ENCODE measurements around the gene SLC35B2. TPM values are rescaled to one million over a fixed set of nuclear protein-coding genes. Genes with fewer than 3 reads are reported as not detected.

SLC35B2 gene
- total RNA-seq, 1 donor from 2014 or later, result 23.8 TPM

DNA sequence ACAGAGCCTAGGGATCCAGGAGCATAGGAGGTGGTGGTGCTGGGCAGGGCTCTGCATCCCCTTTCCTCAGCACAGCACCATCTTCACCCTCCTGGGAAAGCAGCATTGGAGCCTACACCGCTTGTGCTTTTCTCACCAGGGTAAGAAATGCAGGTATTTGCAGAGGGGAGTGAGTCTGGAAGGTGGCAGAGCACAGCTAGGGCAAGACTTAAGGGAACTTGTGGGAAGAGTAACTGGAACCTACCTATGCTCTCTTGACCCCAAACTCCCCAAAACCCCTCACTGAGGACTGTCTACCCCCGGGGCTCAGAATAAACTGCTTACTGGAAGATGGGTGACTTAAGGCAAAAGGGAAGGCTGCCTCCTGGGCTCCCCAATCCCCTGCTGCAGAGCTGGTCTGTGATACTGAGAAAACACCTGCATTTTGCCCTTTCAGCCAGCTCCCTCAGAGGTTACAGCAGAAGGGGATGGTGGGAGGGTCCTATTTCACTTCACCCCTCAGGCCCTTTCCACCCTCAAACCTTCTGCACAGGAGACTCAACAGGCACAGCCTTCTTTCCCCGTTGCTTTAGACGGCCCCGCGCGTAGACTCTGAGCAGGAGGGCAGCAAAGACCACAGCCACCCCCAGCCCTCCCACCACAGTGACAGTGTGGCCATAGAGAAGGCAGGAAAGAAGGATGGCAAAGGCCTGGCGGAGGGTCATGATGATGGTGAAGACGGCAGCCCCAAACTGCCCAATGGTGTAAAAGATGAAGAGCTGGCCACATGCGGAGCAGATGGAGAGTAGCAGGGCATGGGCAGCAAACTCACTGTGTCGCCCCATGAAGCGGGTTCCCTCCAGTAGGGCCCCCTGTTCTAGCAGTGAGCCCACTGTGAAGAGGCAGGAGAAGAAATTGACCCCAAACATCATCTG, 2.9 kb downstream of the SLC35B2 start:
- TF ChIP-seq, protein P1, sequence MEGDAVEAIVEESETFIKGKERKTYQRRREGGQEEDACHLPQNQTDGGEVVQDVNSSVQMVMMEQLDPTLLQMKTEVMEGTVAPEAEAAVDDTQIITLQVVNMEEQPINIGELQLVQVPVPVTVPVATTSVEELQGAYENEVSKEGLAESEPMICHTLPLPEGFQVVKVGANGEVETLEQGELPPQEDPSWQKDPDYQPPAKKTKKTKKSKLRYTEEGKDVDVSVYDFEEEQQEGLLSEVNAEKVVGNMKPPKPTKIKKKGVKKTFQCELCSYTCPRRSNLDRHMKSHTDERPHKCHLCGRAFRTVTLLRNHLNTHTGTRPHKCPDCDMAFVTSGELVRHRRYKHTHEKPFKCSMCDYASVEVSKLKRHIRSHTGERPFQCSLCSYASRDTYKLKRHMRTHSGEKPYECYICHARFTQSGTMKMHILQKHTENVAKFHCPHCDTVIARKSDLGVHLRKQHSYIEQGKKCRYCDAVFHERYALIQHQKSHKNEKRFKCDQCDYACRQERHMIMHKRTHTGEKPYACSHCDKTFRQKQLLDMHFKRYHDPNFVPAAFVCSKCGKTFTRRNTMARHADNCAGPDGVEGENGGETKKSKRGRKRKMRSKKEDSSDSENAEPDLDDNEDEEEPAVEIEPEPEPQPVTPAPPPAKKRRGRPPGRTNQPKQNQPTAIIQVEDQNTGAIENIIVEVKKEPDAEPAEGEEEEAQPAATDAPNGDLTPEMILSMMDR (IDR thresholded peaks at IDR 0.05), result no peak
- Histone ChIP-seq H3K9me3 (no peaks in the 10 kb centered on the region), H3K4me1 (peaks cover 51% of the 10 kb centered on the region), H3K36me3 (peaks cover 77% of the 10 kb centered on the region), H3K4me3 (no peak overlapping the region), H3K27me3 (ENCODE audit: low read depth) (no peaks in the 10 kb centered on the region), H3K27ac (no peak overlapping the region)
- no peak for DNase-seq
- intact Hi-C loops (cut with DNase I), result no loop called here
- ATAC-seq, result no peak

DNA sequence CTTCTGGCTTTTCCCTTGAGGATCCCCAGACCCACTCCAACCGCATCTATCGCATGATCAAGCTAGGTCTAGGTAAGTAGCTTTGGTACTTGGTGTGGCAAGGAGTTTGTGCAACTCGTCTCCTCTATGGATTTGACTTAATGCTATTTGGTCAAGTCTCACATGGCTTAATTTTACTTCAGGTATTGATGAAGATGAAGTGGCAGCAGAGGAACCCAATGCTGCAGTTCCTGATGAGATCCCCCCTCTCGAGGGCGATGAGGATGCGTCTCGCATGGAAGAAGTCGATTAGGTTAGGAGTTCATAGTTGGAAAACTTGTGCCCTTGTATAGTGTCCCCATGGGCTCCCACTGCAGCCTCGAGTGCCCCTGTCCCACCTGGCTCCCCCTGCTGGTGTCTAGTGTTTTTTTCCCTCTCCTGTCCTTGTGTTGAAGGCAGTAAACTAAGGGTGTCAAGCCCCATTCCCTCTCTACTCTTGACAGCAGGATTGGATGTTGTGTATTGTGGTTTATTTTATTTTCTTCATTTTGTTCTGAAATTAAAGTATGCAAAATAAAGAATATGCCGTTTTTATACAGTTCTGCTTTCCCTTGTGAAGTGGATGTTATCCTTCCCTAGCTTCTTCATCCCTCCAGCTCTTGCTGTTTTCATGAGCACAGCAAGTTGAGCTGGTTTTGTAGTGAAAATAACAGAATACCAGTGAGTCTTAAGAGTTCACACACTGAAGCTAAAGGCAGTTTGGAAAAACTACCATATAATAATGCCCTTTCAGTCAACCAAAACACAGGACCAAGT, 3.8 kb downstream of the SLC35B2 start:
- H3K4me1 ChIP-seq, result peaks cover 61% of the 10 kb centered on the region
- DNase-seq, result no peak

DNA sequence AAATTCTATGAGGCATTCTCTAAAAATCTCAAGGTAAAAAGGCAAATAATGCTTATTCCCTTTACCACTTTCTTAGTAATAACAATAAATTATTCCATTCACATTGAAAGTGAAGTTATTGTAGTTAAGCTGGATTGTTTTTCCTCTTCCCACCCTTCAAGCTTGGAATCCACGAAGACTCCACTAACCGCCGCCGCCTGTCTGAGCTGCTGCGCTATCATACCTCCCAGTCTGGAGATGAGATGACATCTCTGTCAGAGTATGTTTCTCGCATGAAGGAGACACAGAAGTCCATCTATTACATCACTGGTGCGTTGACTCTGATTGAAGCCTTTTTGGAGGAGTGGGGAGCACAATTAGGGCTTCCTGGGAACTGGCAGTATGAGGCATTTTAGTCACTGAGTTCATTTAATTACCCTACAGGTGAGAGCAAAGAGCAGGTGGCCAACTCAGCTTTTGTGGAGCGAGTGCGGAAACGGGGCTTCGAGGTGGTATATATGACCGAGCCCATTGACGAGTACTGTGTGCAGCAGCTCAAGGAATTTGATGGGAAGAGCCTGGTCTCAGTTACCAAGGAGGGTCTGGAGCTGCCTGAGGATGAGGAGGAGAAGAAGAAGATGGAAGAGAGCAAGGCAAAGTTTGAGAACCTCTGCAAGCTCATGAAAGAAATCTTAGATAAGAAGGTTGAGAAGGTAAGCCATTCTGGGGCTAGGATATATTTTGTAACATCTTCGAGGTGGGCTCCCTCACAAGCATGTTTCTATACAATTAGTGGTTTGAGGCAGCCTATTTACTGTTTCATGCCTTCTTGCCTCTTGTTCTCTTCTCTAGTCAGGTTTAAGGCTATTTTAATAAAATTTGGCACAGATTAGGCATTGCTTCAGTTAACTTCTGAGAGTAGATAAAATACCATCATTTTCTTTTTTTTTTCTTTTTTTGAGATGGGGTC, 5.5 kb downstream of the SLC35B2 start:
- no peaks in the 10 kb centered on the region for H3K9me3 ChIP-seq
- ATAC-seq, result no peak
- intact Hi-C loops (cut with DNase I), result no loop called here
- DNase-seq, result no peak
- H3K27ac ChIP-seq, result no peak overlapping the region
- peaks cover 75% of the 10 kb centered on the region for H3K36me3 ChIP-seq
- H3K4me3 ChIP-seq, result no peak overlapping the region
- peaks cover 57% of the 10 kb centered on the region for H3K4me1 ChIP-seq
- TF ChIP-seq, protein P1 (IDR thresholded peaks at IDR 0.05), result no peak
- no peaks in the 10 kb centered on the region for H3K27me3 ChIP-seq (ENCODE audit: low read depth)

More for the DNA sequence above, 3.8 kb downstream of the SLC35B2 start:
- H3K9me3 ChIP-seq, result no peaks in the 10 kb centered on the region
- peaks cover 77% of the 10 kb centered on the region for H3K36me3 ChIP-seq
- TF ChIP-seq, protein P1 (IDR thresholded peaks at IDR 0.05), result peak; percentile 31
- H3K4me3 ChIP-seq, result no peak overlapping the region
- intact Hi-C loops (cut with DNase I), result no loop called here
- no peaks in the 10 kb centered on the region for H3K27me3 ChIP-seq (ENCODE audit: low read depth)
- no peak overlapping the region for H3K27ac ChIP-seq
- no peak for ATAC-seq

DNA sequence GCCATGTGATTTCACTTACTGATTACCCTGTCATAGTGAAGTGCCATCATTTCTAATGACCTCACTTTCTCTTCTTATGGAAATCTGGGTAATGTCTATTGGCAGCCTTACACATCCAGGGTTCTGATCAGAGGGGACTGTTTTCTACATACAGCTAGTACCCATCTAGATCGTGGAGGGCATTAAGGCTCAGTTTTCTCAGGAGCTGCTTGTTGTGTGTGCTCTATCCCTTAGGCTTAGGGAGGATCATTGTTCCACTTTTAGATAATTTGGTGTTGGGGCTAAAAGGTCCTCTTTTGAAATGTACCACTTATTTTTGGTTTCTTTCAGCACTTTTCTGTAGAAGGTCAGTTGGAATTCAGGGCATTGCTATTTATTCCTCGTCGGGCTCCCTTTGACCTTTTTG, 6.6 kb downstream of the SLC35B2 start:
- Histone ChIP-seq H3K9me3 (no peaks in the 10 kb centered on the region), H3K4me1 (peaks cover 48% of the 10 kb centered on the region), H3K27me3 (ENCODE audit: low read depth) (no peaks in the 10 kb centered on the region), H3K36me3 (peaks cover 74% of the 10 kb centered on the region), H3K27ac (no peak overlapping the region), H3K4me3 (no peak overlapping the region)
- ATAC-seq (no peak), DNase-seq (no peak)
- TF ChIP-seq, protein P1 (IDR thresholded peaks at IDR 0.05), result no peak
- intact Hi-C loops (cut with DNase I), result no loop called here
